HEK293 (cell line): Measurements from ENCODE around the gene ASIC1.
A peak's percentile ranks its signal among the peaks of the same experiment; 100 is the strongest.

Source experiments
- CTCF ChIA-PET: fragments of 350-600 bp; formaldehyde crosslinking; extraction: SDS; loops from one replicate; lab custom pipeline; 2021; ENCODE audit warnings: antibody characterized with exemption; lab: Yijun Ruan, JAX
- POLR2A ChIA-PET: fragments of 300-600 bp; formaldehyde crosslinking; extraction: SDS; loops from one replicate; lab custom pipeline; 2020; ENCODE audit warnings: antibody characterized with exemption, inconsistent platforms; lab: Yijun Ruan, JAX
- H3K27ac ChIP-seq: fragments of 200-500 bp; sonication (Bioruptor generic); 2 replicates; pipeline ENCODE4 v1.5.1; 2014; ENCODE audit warnings: low read depth, low read length, control low read depth, inconsistent platforms; ENCODE audit errors: extremely low read depth
- H3K36me3 ChIP-seq, 2 experiments: fragments of 200-500 bp in 1 of 2; sonication (Bioruptor generic) in 1 of 2; 1 replicate in 1 of 2; 2 replicates in 1 of 2; pipeline ENCODE4 v1.5.1; 2014 to 2017; ENCODE audit warnings: inconsistent platforms in 2 of 2, low read length in 2 of 2; ENCODE audit not compliant: control insufficient read depth in 2 of 2, insufficient read depth in 1 of 2
- H3K4me1 ChIP-seq: fragments of 200-500 bp; sonication (Bioruptor generic); 2 replicates; pipeline ENCODE4 v1.5.1; 2014; ENCODE audit warnings: mild to moderate bottlenecking, low read length, inconsistent platforms; ENCODE audit not compliant: control insufficient read depth, insufficient read depth
- H3K4me3 ChIP-seq: 2 replicates; pipeline ENCODE4 v1.5.1; 2011; ENCODE audit warnings: low read depth, mild to moderate bottlenecking, control low read depth, low read length, moderate library complexity
- H3K9me3 ChIP-seq: fragments of 200-500 bp; sonication (Bioruptor generic); 2 replicates; pipeline ENCODE4 v1.5.1; 2014; ENCODE audit warnings: low read depth, low read length, inconsistent platforms; ENCODE audit not compliant: control insufficient read depth, insufficient read depth
- KLF9 ChIP-seq: fragments of 450-650 bp; formaldehyde crosslinking; IDR thresholded peaks from 2 replicates; pipeline ENCODE4 v1.5.1; 2016; ENCODE audit warnings: missing biosample characterization, missing genetic modification characterization, low read depth
- PBX3 ChIP-seq: sonication (generic); formaldehyde crosslinking; IDR thresholded peaks from 2 replicates; pipeline ENCODE4 v1.8.1; 2022; ENCODE audit warnings: mild to moderate bottlenecking, moderate library complexity, missing genetic modification reagents
- SETDB1 ChIP-seq: IDR thresholded peaks from one replicate; pipeline ENCODE4 v1.6.1; 2017; ENCODE audit warnings: mild to moderate bottlenecking, low read length, moderate library complexity, mixed read lengths; ENCODE audit not compliant: insufficient read length
- ZFP3 ChIP-seq: fragments of 450-650 bp; formaldehyde crosslinking; IDR thresholded peaks from 2 replicates; pipeline ENCODE4 v1.5.1; 2016; ENCODE audit warnings: low read depth, missing biosample characterization, missing genetic modification characterization
- ZIC2 ChIP-seq: fragments of 450-650 bp; formaldehyde crosslinking; IDR thresholded peaks from 2 replicates; pipeline ENCODE4 v1.5.1; 2016; ENCODE audit warnings: missing biosample characterization, missing genetic modification characterization
- ZNF16 ChIP-seq: fragments of 450-650 bp; formaldehyde crosslinking; IDR thresholded peaks from 2 replicates; pipeline ENCODE4 v1.5.1; 2016; ENCODE audit warnings: low read depth, missing biosample characterization, missing genetic modification characterization
- ZNF19 ChIP-seq: fragments of 450-650 bp; formaldehyde crosslinking; IDR thresholded peaks from 2 replicates; pipeline ENCODE4; 2016; ENCODE audit warnings: missing biosample characterization, missing genetic modification characterization, low read depth
- ZNF211 ChIP-seq: fragments of 450-650 bp; formaldehyde crosslinking; IDR thresholded peaks from 2 replicates; pipeline ENCODE4 v1.5.1; 2016; ENCODE audit warnings: low read depth, missing biosample characterization, missing genetic modification characterization
- ZNF214 ChIP-seq: fragments of 450-650 bp; formaldehyde crosslinking; IDR thresholded peaks from 2 replicates; pipeline ENCODE4 v1.5.1; 2017; ENCODE audit warnings: missing biosample characterization, mild to moderate bottlenecking, missing genetic modification characterization, borderline replicate concordance
- ZNF266 ChIP-seq: fragments of 450-650 bp; formaldehyde crosslinking; IDR thresholded peaks from 2 replicates; pipeline ENCODE4 v1.5.1; 2016; ENCODE audit warnings: missing biosample characterization, missing genetic modification characterization, low read depth
- ZNF366 ChIP-seq: fragments of 450-650 bp; formaldehyde crosslinking; conservative IDR thresholded peaks from 2 replicates; pipeline ENCODE4 v1.5.1; 2016; ENCODE audit warnings: missing biosample characterization, missing genetic modification characterization
- ZNF426 ChIP-seq: fragments of 450-650 bp; formaldehyde crosslinking; IDR thresholded peaks from 2 replicates; pipeline ENCODE4 v1.5.1; 2017; ENCODE audit warnings: missing biosample characterization, missing genetic modification characterization, mild to moderate bottlenecking, inconsistent platforms, moderate library complexity
- ZNF48 ChIP-seq: fragments of 450-650 bp; formaldehyde crosslinking; IDR thresholded peaks from 2 replicates; pipeline ENCODE4 v1.5.1; 2016; ENCODE audit warnings: missing biosample characterization, missing genetic modification characterization
- ZNF488 ChIP-seq: fragments of 450-650 bp; formaldehyde crosslinking; IDR thresholded peaks from 2 replicates; pipeline ENCODE4 v1.5.1; 2016; ENCODE audit warnings: missing biosample characterization, missing genetic modification characterization
- ZNF501 ChIP-seq: fragments of 450-650 bp; formaldehyde crosslinking; IDR thresholded peaks from 2 replicates; pipeline ENCODE4 v1.5.1; 2016; ENCODE audit warnings: missing biosample characterization, missing genetic modification characterization
- ZNF571 ChIP-seq: fragments of 450-650 bp; formaldehyde crosslinking; IDR thresholded peaks from 2 replicates; pipeline ENCODE4 v1.5.0; 2017; ENCODE audit warnings: missing biosample characterization, missing genetic modification characterization
- ZNF600 ChIP-seq: fragments of 450-650 bp; formaldehyde crosslinking; IDR thresholded peaks from 2 replicates; pipeline ENCODE4 v1.5.1; 2016; ENCODE audit warnings: missing biosample characterization, missing genetic modification characterization
- ZNF623 ChIP-seq: fragments of 450-650 bp; formaldehyde crosslinking; IDR thresholded peaks from 2 replicates; pipeline ENCODE4 v1.5.1; 2016; ENCODE audit warnings: missing biosample characterization, missing genetic modification characterization
- ZNF639 ChIP-seq: fragments of 450-650 bp; formaldehyde crosslinking; IDR thresholded peaks from 2 replicates; pipeline ENCODE4 v1.5.1; 2016; ENCODE audit warnings: missing biosample characterization, missing genetic modification characterization
- ZNF645 ChIP-seq: fragments of 450-650 bp; formaldehyde crosslinking; IDR thresholded peaks from 2 replicates; pipeline ENCODE4; 2016; ENCODE audit warnings: missing biosample characterization, missing genetic modification characterization
- ZSCAN16 ChIP-seq: fragments of 450-650 bp; formaldehyde crosslinking; IDR thresholded peaks from 2 replicates; pipeline ENCODE4 v1.5.1; 2016; ENCODE audit warnings: missing biosample characterization, missing genetic modification characterization
- TF ChIP-seq, protein P1 (sequence below): fragments of 450-650 bp; formaldehyde crosslinking; IDR thresholded peaks from 2 replicates; pipeline ENCODE4 v1.5.1; 2016; ENCODE audit warnings: missing biosample characterization, missing genetic modification characterization
- TF ChIP-seq, protein P2 (sequence below): fragments of 450-650 bp; IDR thresholded peaks from 2 replicates; pipeline ENCODE4 v1.5.1; 2018; ENCODE audit warnings: missing biosample characterization, missing genetic modification characterization

ASIC1 gene

GRCh38 chr12:50057000-50057841 lies at the start of gene ASIC1 (continued):
- 0 out of 2 replicates have a peak, but pooled peaks have one; percentile 55 for TF ChIP-seq PBX3
- TF ChIP-seq ZNF266 (tag by site-specific recombination) = no peak
- TF ChIP-seq ZSCAN16 = 0 out of 2 replicates have a peak, but pooled peaks have one; percentile 54
- TF ChIP-seq ZNF48 (tag by site-specific recombination) = no peak
- TF ChIP-seq ZNF645 (tag by site-specific recombination) = no peak; the same call in 1 of the 2 replicates
- peak; percentile 47; the same call in 1 of the 2 replicates for TF ChIP-seq ZNF639 (tag by site-specific recombination)
- TF ChIP-seq ZNF16 (tag by site-specific recombination) = no peak

- no peak overlapping the region for H3K27ac ChIP-seq
- H3K9me3 ChIP-seq = no peaks in the 10 kb centered on the region
- ChIA-PET CTCF (interaction anchor here (0.5 to 5.6 kb wide), 5 partner anchors 24 to 61 kb away, joined by 3 to 23 read pairs (median 4); no protein-coding TSS in a partner anchor), POLR2A (no interaction called here)
- H3K4me1 ChIP-seq = peaks cover 9% of the 10 kb centered on the region
- no peak overlapping the region for H3K4me3 ChIP-seq
- H3K36me3 ChIP-seq = peaks cover 49 to 62% of the 10 kb centered on the region in 2 experiments
- 0 out of 2 replicates have a peak, but pooled peaks have one; percentile 21 for TF ChIP-seq ZNF366 (tag by site-specific recombination)
- TF ChIP-seq, protein P1, sequence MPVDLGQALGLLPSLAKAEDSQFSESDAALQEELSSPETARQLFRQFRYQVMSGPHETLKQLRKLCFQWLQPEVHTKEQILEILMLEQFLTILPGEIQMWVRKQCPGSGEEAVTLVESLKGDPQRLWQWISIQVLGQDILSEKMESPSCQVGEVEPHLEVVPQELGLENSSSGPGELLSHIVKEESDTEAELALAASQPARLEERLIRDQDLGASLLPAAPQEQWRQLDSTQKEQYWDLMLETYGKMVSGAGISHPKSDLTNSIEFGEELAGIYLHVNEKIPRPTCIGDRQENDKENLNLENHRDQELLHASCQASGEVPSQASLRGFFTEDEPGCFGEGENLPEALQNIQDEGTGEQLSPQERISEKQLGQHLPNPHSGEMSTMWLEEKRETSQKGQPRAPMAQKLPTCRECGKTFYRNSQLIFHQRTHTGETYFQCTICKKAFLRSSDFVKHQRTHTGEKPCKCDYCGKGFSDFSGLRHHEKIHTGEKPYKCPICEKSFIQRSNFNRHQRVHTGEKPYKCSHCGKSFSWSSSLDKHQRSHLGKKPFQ = no peak
- TF ChIP-seq SETDB1 = no peak
- peak; percentile 60 for TF ChIP-seq ZNF600 (tag by site-specific recombination)
- 0 out of 2 replicates have a peak, but pooled peaks have one; percentile 30 for TF ChIP-seq KLF9
Measured at GRCh38 chr12:50013361-50014147, 43.8 kb upstream of the ASIC1 start.

DNA sequence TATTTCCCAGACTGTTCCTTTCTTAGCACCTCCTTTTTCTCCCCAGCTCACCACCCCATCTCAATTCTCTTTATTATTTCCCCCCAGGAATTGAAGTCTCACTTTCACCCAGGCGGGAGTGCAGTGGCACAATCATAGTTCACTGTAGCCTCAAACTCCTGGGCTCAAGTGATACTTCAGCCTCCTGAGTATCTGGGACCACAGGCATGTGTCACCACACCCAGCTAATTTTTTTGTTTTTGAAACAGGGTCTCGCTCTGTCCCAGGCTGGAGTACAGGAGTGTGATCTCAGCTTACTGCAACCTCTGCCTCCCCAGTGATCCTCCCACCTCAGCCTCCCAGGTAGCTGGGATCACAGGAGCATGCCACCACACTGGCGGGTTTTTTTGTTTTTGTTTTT lies 43.1 kb upstream of the ASIC1 start:
- POLR2A ChIA-PET = no interaction called here
- CTCF ChIA-PET = interaction anchor here (0.7 to 5.6 kb wide), 5 partner anchors 25 to 60 kb away, joined by 3 to 23 read pairs (median 4); no protein-coding TSS in a partner anchor
- peak overlapping the region; percentile 1; the same call in 1 of the 2 replicates for H3K27ac ChIP-seq
- H3K4me3 ChIP-seq = no peak overlapping the region
- peaks cover 43 to 57% of the 10 kb centered on the region in 2 experiments for H3K36me3 ChIP-seq
- peaks cover 12% of the 10 kb centered on the region for H3K4me1 ChIP-seq
- H3K9me3 ChIP-seq = no peaks in the 10 kb centered on the region
- TF ChIP-seq ZNF426 (tag by site-specific recombination) (no peak), ZNF19 (no peak), ZNF501 (tag by site-specific recombination) (no peak), ZNF214 (tag by site-specific recombination) (no peak), ZNF623 (no peak), ZNF488 (tag by site-specific recombination) (no peak), ZNF211 (no peak), ZNF571 (tag by site-specific recombination) (no peak), ZIC2 (tag by site-specific recombination) (no peak), ZFP3 (tag by site-specific recombination) (no peak), ZNF366 (tag by site-specific recombination) (no peak)
- TF ChIP-seq, protein P2, sequence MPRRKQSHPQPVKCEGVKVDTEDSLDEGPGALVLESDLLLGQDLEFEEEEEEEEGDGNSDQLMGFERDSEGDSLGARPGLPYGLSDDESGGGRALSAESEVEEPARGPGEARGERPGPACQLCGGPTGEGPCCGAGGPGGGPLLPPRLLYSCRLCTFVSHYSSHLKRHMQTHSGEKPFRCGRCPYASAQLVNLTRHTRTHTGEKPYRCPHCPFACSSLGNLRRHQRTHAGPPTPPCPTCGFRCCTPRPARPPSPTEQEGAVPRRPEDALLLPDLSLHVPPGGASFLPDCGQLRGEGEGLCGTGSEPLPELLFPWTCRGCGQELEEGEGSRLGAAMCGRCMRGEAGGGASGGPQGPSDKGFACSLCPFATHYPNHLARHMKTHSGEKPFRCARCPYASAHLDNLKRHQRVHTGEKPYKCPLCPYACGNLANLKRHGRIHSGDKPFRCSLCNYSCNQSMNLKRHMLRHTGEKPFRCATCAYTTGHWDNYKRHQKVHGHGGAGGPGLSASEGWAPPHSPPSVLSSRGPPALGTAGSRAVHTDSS = no peak
